GDM1 (cell line): Measurements from ENCODE around the gene DLX1.
"Not testable (repeated sequence)": the region's sequence is repeated elsewhere in the genome, so short reads cannot be mapped to it uniquely, and the experiment has no call there.

ENCODE experiments used
- DNase-seq: peaks from one replicate; lab custom pipeline; 2025; lab: John Stamatoyannopoulos, UW

DLX1 gene

GRCh38 chr2:172098650-172099471 is 13.6 kb downstream of the DLX1 start:
- DNase-seq, result no peak

DNA sequence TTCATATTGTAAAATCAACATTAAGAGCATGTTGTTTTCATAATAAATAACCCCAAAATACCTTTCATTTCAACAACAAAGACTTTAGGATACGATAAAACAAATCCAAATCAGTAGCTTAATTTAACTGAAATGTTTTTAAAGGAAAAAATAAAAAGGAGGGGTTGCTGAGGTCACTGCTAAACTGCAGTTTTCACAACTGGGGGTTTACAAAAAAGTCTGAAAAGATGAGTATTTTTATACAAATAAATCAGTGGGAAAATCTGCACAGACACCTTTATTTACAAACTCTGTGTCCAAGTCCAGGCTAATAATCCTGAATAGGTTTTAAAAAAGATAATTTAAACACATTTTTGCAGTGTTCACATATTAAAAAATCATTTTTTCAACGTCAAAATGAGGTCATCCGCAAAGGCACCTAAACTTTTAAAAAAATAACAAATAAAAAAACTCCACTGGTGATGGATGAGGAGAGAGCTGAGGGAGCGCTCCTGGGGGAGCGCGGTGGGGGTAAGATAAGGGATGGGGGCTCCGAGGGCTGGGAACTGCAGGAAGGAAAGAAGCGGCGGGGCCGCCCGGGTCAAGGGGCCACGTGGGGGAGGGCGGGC is 14.3 kb downstream of the DLX1 start:
- DNase-seq, result no peak

DNA sequence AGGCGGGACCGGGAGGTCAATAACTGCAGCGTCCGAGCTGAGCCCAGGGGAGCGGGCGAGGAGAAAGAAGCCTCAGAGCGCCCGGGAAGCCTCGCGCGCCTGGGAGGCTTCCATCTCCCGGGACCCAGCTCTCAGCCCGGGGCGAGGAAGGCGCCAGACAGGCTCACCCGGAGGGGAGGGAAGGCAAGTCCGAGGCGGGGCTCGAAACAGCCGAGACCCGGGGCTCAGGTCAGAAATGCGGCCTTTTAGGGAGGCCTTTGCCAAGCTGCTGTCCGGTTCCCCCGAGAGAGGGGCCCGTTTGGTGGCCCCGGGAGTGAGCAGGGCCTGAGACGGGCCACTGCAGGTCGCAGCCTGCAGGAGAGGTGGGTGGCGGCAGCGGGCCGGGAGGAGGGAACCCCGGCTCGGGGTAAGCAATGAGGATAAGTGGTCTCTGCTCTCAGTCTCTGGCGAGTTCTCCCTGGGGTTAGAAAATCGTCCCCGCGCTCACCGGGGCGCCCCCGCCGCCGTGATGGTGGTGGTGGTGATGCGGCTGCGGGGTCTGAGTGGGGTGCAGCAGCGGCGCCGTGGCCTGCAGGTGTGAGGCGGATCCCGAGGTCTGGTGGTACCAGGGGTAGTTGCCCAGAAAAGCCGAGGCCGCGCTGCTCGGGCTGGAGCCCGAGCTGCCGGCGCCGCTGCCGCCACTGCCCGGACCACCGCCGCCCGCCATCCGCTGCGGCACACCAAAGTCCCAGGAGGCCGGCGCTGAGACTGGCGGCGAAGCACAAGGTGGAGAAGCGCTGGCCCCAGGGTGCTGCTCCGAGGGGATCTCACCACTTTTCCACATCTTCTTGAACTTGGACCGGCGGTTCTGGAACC is 15.0 kb downstream of the DLX1 start:
- no peak for DNase-seq

DNA sequence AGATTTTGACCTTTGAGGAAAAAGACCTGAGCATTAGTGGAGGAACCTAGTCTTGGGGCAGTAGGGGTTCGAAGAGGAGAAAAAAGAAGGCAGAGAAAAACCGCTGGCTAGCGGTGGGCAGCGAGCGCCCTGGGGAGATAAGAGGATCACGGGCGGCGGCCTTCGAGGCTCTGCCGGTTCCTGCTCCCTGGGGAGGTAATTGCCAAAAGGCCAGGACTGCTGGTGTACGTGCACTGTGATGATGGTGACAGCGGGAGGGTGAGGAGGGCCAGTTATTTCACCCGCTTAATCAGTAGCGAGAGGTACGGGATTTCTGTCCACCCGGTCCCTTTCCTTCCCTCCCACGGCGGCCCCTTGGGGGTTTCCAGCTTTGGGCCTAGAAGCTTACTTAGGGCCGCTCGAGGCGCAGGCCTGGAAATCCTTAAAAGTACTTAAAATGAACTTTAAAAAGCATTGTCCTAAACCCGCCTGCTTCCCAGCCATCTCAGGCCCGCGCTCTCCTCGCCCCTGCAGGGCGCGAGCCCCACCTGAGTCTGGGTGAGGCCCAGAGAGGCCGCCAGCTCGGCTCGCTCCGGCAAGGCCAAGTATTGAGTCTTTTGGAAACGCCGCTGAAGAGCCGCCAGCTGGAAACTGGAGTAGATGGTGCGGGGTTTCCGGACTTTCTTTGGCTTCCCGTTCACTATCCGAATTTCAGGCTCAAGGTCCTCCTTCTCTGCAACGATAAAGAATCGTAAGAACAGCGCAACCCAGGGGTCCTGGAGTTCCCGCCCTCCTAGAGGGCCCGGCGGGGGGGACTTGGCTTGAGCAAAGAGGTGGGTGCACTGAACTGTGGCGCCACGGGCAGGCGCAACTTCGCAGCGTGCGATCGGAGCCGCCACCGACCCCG is 15.9 kb downstream of the DLX1 start:
- no peak for DNase-seq

- DNase-seq, result no peak
Observed at GRCh38 chr2:172101821-172102390, 16.6 kb downstream of the DLX1 start.

- peak; percentile 78 for DNase-seq
Observed at GRCh38 chr2:172102391-172103359, 17.4 kb downstream of the DLX1 start, which contains the start of gene DLX2. DLX2 (minus strand) TSS chr2:172102900; CDS start chr2:172102538, 362 bp downstream.

DNA sequence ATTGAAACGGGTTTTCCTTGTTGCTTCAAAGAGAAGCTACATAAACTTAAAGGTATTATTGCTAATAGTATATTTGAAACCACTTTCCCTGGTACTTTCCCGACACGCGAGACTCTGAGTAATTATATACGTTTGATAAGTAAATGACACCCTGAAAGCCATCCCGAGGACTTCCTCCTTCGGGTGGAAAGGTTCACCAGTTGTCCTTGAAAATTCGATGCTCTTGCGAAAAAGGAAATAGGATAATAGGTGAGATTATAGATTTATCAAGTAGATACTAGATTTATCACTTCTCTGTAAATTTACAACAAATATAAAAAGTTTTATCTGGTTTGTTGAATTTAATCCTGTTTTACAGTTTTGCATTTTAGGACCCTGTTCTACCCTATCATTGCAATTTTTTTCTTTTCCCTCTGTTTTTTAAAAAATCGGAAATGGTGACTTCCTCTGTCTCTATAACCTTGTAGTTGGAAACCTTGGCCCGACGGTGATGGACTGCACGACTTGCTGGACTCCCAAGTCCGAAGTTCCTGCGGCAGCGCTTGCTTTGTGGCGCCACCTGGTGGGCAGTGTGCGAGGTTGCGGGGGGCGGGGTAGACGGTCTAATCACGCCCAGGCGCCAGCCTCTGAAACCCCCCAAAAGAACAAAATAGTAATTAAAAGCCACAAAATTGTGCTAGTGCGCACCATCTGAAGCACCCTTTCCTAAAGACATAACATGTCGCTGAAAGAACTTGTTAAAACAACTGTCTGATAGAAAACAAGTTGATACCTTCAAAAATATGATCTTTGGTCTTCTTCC is 18.4 kb downstream of the DLX1 start:
- peak; percentile 36 for DNase-seq

- DNase-seq, result no peak
Observed at GRCh38 chr2:172105471-172106107, 20.3 kb downstream of the DLX1 start.

DNA sequence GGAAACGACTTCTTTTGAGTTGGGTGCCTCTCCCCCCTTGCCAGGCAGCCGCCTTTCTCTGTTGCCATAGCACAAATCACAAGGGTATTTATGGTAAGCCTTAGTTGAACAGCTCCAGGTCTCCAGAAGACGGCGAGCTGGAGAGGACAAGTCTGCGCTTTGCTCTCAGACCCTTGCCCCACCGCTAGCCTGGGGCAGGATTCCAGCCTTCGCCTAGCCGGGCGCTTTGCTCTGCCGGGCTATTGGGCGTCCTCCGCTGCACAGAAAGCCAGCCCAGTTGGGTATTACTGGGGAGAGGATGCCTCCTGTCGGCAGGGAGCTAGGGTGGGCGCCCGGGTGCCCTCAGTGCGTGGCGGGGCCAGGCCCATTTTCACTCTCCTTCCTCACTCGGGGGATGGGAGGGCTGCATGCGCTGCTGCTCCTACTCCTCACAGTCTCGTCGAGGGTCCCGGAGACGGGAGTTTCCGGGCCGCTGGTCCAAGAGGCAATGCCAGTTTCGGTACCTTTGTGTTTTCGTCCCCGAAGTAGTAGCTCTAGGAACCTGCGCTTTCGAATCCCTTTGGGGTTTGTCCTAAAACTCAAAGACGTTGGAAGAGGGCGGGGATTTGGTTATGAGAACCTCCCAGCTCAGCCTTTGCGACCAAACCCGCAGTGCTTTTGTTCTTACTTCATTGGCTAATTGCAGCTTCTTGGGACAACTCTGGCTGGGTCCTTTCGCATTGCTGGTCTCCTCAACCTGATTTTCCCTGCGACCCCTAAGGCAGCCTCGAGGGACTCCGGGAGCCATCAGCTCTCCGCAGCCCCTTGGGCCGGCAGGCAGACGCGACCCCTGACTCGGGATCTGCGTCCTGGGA is 21.0 kb downstream of the DLX1 start:
- DNase-seq, result no peak

GRCh38 chr2:172107690-172108586 is 22.6 kb downstream of the DLX1 start:
- no peak for DNase-seq

GRCh38 chr2:172108587-172108930 is 23.3 kb downstream of the DLX1 start:
- no peak for DNase-seq

GRCh38 chr2:172109256-172109987 is 24.1 kb downstream of the DLX1 start:
- DNase-seq, result no peak

GRCh38 chr2:172109988-172110811 is 24.9 kb downstream of the DLX1 start:
- DNase-seq, result no peak

- DNase-seq, result no peak
Observed at GRCh38 chr2:172113617-172114016, 28.3 kb downstream of the DLX1 start.

GRCh38 chr2:172114176-172114575 is 28.9 kb downstream of the DLX1 start:
- DNase-seq, result not testable (repeated sequence)
